Neural cell (in vitro differentiated cells): ENCODE measurements around the gene ALOX5AP.

Experiments
- EP300 ChIP-seq: fragments of 450-650 bp; conservative IDR thresholded peaks from 2 replicates; pipeline ENCODE4 v1.6.1; 2014; ENCODE audit warnings: antibody characterized with exemption, mild to moderate bottlenecking, moderate library complexity; ENCODE audit not compliant: poor library complexity, severe bottlenecking
- EZH2 ChIP-seq: fragments of 200-600, 300-800 bp; shearing (Covaris generic), sonication (generic); IDR thresholded peaks from 2 replicates; pipeline ENCODE4 v1.6.1; 2014; ENCODE audit warnings: antibody characterized with exemption, low read length, borderline replicate concordance, mild to moderate bottlenecking; ENCODE audit not compliant: insufficient read depth, poor library complexity, severe bottlenecking
- MXI1 ChIP-seq: fragments of 450-650 bp; conservative IDR thresholded peaks from 2 replicates; pipeline ENCODE4 v1.6.1; 2014; ENCODE audit warnings: antibody characterized with exemption, mild to moderate bottlenecking; ENCODE audit not compliant: poor library complexity, severe bottlenecking
- POLR2AphosphoS5 ChIP-seq: IDR thresholded peaks from 2 replicates; pipeline ENCODE4 v1.6.1; 2012
- RAD21 ChIP-seq: fragments of 450-650 bp; conservative IDR thresholded peaks from 2 replicates; pipeline ENCODE4 v1.6.1; 2014; ENCODE audit warnings: antibody characterized with exemption, mild to moderate bottlenecking, moderate library complexity
- TAF1 ChIP-seq: IDR thresholded peaks from 2 replicates; pipeline ENCODE4 v1.6.1; 2012; ENCODE audit warnings: low read depth
- TF ChIP-seq, protein P1 (sequence below): fragments of 450-650 bp; IDR thresholded peaks from 2 replicates; pipeline ENCODE4 v1.5.1; 2014; ENCODE audit warnings: antibody characterized with exemption, mild to moderate bottlenecking, moderate library complexity; ENCODE audit not compliant: poor library complexity, severe bottlenecking
- TF ChIP-seq, protein P2 (sequence below): IDR thresholded peaks from 2 replicates; pipeline ENCODE4 v1.6.1; 2012; ENCODE audit warnings: borderline replicate concordance

DNA sequence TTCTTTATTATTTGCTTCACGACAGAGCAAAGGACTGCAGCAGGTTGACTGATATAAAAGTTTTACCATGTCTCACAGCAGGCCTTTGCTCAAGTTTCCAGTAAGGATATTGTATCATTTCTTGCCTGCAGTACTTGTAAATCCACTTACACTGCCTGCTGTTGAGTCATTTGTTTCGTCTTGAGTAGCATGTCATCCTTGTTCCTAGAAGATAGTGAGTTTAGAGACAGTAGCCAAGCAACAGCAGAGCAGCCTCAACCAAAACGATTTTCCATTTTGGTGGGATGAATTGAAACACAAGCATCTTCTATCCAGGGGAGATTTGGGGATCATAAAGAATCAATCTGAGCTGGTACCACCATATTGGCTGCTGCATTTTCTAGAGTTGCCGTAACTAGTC lies 24.0 kb upstream of the ALOX5AP start:
- no peak for TF ChIP-seq POLR2AphosphoS5
- TF ChIP-seq, protein P1, sequence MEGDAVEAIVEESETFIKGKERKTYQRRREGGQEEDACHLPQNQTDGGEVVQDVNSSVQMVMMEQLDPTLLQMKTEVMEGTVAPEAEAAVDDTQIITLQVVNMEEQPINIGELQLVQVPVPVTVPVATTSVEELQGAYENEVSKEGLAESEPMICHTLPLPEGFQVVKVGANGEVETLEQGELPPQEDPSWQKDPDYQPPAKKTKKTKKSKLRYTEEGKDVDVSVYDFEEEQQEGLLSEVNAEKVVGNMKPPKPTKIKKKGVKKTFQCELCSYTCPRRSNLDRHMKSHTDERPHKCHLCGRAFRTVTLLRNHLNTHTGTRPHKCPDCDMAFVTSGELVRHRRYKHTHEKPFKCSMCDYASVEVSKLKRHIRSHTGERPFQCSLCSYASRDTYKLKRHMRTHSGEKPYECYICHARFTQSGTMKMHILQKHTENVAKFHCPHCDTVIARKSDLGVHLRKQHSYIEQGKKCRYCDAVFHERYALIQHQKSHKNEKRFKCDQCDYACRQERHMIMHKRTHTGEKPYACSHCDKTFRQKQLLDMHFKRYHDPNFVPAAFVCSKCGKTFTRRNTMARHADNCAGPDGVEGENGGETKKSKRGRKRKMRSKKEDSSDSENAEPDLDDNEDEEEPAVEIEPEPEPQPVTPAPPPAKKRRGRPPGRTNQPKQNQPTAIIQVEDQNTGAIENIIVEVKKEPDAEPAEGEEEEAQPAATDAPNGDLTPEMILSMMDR: no peak
- TF ChIP-seq TAF1: no peak
- TF ChIP-seq, protein P2, sequence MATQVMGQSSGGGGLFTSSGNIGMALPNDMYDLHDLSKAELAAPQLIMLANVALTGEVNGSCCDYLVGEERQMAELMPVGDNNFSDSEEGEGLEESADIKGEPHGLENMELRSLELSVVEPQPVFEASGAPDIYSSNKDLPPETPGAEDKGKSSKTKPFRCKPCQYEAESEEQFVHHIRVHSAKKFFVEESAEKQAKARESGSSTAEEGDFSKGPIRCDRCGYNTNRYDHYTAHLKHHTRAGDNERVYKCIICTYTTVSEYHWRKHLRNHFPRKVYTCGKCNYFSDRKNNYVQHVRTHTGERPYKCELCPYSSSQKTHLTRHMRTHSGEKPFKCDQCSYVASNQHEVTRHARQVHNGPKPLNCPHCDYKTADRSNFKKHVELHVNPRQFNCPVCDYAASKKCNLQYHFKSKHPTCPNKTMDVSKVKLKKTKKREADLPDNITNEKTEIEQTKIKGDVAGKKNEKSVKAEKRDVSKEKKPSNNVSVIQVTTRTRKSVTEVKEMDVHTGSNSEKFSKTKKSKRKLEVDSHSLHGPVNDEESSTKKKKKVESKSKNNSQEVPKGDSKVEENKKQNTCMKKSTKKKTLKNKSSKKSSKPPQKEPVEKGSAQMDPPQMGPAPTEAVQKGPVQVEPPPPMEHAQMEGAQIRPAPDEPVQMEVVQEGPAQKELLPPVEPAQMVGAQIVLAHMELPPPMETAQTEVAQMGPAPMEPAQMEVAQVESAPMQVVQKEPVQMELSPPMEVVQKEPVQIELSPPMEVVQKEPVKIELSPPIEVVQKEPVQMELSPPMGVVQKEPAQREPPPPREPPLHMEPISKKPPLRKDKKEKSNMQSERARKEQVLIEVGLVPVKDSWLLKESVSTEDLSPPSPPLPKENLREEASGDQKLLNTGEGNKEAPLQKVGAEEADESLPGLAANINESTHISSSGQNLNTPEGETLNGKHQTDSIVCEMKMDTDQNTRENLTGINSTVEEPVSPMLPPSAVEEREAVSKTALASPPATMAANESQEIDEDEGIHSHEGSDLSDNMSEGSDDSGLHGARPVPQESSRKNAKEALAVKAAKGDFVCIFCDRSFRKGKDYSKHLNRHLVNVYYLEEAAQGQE: no peak
- TF ChIP-seq EZH2: no peak
- no peak for TF ChIP-seq MXI1
- TF ChIP-seq EP300: no peak
- TF ChIP-seq RAD21: no peak
